Measurements from ENCODE around the gene PSMF1. TPM values are rescaled to one million over a fixed set of nuclear protein-coding genes. Genes with fewer than 3 reads are reported as not detected.

PSMF1 gene
- total and polyA plus RNA-seq, 2 of the 13 experiments (the other 11 are each of a cell fraction or from before 2014, with no cell fraction given) = 82.5 to 86.0 TPM

- TF ChIP-seq PRDM10 (CRISPR knock-in tag; IDR thresholded peaks at IDR 0.05; ENCODE audit: low read depth) (peak; percentile 62; the same call in 1 of the 2 replicates), PCBP2 (optimal IDR thresholded peaks at IDR 0.05; ENCODE audit: low read depth, low read length, poor library complexity, severe bottlenecking) (no peak), HDAC6 (IDR thresholded peaks at IDR 0.05; ENCODE audit: low read depth, low read length) (no peak), KMT2B (CRISPR knock-in tag; IDR thresholded peaks at IDR 0.05) (no peak), ZNF724P (CRISPR knock-in tag; IDR thresholded peaks at IDR 0.05; ENCODE audit: borderline replicate concordance) (0 out of 2 replicates have a peak, but pooled peaks have one; percentile 9), ARID5B (CRISPR knock-in tag; IDR thresholded peaks at IDR 0.05) (peak; percentile 26; the same call in 1 of the 2 replicates), ZNF501 (CRISPR knock-in tag; IDR thresholded peaks at IDR 0.05) (peak; percentile 81), MTA1 (CRISPR knock-in tag; IDR thresholded peaks at IDR 0.05; ENCODE audit: borderline replicate concordance) (0 out of 2 replicates have a peak, but pooled peaks have one; percentile 8), ZNF124 (CRISPR knock-in tag; IDR thresholded peaks at IDR 0.05) (no peak), NFKBIZ (CRISPR knock-in tag; IDR thresholded peaks at IDR 0.05) (no peak), ZNF660 (CRISPR knock-in tag; IDR thresholded peaks at IDR 0.05; ENCODE audit: borderline replicate concordance, low read depth) (no peak), ZBTB20 (CRISPR knock-in tag; IDR thresholded peaks at IDR 0.05; ENCODE audit: borderline replicate concordance, low read depth) (peak; percentile 52; the same call in 1 of the 2 replicates), MBD4 (IDR thresholded peaks at IDR 0.05; ENCODE audit: borderline replicate concordance, low read length) (no peak), MXI1 (IDR thresholded peaks at IDR 0.05; ENCODE audit: borderline replicate concordance, low read depth, low read length) (peak; percentile 20; the same call in 1 of the 3 replicates), XRCC5 (optimal IDR thresholded peaks at IDR 0.05; ENCODE audit: low read length) (peak; percentile 87), KLF13 (CRISPR knock-in tag; IDR thresholded peaks at IDR 0.05) (0 out of 2 replicates have a peak, but pooled peaks have one; percentile 49), ZNF841 (CRISPR knock-in tag; IDR thresholded peaks at IDR 0.05; ENCODE audit: borderline replicate concordance) (no peak), ZNF225 (CRISPR knock-in tag; IDR thresholded peaks at IDR 0.05) (peak; percentile 86)
These were observed 67.5 kb downstream of the PSMF1 start (continued) for GRCh38 chr20:1185790-1186334.
